HG02970 (cell line): ENCODE measurements around the gene TAF4.

Source experiments
- ATAC-seq: cut with Tn5 transposase; IDR thresholded peaks from one replicate; pipeline ENCODE4 v1.9.1; 2021; ENCODE audit warnings: mild to moderate bottlenecking, moderate library complexity, moderate number of reproducible peaks; ENCODE audit not compliant: unreplicated experiment, low FRiP score

Gene TAF4

GRCh38 chr20:62009869-62010445 is 55.7 kb downstream of the TAF4 start:
- no peak for ATAC-seq

GRCh38 chr20:62009322-62009721 is 56.4 kb downstream of the TAF4 start:
- ATAC-seq: no peak

DNA sequence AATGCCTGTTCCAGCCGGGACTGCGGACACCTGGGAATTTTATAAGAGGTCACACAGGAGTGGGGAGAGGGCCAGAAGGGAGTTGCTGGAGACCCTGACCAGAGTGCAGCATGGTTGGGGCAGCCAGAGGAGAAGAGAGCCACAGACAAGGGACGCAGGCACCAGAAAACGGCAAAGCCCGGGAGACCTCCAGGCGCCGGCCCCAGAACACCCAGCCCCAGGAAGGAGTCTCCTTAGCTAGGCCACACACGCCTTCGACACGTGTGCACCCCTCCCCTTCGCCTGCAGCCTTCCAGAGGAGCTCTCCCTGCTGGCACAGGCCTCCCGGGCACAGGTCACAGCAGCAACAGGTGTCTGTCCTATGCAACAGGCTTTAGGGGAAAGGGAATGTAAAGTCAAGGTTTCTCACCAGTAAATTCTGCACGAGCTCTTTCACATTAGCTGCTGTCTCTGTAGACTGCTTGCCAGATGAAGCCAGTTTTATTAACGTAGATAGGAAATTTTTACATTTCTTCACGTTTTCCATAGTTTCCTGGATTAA is 57.0 kb downstream of the TAF4 start:
- ATAC-seq: no peak

- ATAC-seq: no peak
Observed at GRCh38 chr20:62007127-62007647, 58.5 kb downstream of the TAF4 start.

DNA sequence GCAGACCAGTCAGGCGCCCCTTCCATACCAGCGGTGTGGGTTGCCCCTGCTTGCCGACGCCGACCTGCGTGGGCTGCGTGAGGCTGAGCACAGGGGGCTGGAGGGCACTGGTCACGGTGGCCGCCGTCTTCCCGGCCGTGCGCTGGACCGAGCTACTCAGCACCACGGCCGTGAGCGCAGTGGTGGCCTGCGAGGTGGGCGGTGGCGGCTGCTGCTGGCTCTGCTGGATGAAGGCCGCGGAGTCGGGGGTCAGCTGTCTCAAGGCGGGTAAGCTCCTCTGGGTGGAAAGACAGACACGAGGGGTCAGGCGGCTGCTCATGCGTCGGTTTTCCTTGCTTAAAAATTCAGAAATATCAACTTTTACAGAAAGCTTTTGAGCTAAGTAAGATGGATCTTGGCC is 59.2 kb downstream of the TAF4 start:
- ATAC-seq: no peak

DNA sequence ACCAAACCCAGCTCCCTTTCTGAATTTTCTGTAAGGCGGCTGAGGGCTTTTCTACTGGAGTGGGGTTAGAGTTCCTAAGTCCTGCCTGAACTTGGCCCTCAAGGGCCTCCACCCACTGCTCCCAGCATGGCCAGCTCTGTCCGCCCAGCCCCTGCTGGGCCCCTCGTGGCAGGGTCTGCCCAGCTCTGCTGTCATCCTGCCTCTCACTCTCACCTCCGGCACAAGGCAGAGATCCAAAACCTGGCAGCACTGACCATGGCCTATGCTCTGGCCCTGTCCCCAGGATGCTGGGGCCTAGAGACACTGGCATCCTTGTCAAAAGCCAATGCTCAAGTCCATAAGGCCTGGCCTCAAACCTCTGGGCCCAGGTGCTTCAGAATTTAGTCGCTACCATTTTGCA is 61.1 kb downstream of the TAF4 start:
- no peak for ATAC-seq

- ATAC-seq: no peak
Observed at GRCh38 chr20:62003567-62004405, 61.9 kb downstream of the TAF4 start.

DNA sequence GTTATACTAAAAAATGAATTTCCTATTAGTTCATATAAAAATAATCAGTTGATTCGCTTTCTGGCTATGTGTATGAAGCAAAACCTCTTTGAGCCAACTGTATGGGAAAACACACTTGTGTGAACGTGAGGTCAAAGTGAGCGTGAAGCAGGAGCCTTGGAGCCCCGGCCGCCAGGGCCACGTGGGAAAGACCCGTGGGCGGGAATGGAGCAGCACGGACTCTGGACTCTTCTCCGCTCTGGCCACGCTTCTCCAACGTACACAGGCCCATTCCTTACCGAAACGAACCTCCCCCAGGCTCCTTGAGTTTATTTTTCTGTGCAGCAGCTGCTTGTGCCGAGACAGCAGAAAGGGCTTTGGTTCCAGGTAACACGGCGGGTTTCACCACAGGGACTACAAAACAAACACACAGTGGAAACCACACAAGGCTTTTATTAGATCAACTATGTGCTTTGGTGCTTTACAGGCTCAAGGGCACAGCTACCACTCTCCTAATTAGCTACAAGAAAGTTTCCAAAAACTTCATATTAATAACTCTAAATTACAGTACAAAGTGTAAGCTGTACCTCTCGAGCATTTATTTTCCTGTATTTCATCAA is 62.7 kb downstream of the TAF4 start:
- no peak for ATAC-seq

GRCh38 chr20:62001178-62001715 is 64.4 kb downstream of the TAF4 start:
- ATAC-seq: no peak

DNA sequence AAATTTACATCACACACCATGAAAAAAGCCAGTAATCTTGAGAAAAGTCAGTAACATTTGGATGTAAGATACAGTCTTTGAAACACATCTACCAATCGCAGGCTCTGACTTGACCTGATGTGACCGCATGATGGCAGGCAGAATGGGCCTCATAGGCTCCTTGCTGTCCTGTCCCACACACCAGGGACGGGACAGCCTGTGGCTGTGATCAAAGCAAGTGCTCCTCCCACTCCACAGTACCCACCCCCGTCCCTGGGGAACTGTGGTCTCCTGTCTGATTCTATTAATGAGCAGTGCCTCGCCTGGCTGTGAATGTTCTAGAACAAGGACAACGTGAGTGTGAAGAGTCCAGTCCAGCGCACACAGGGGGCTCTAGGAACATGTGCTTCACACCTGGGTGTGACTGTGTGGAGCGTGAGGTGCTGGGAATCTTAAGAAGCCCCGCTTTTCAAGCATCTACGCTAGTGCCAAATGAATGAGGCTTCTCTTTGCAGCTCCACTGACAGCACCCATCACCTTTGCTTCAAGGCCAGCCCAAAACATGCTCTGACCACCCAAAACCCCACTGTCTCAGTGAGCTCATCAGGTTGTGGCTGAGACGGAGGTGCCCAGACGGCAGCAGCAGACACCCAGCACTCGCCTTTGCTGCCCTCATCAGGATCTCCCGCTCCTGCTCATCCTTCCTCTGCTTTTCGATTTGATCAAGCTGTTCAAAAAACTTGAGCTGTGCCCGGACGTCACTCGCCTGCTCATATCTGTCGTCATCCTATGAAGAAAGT is 67.1 kb downstream of the TAF4 start:
- ATAC-seq: no peak

DNA sequence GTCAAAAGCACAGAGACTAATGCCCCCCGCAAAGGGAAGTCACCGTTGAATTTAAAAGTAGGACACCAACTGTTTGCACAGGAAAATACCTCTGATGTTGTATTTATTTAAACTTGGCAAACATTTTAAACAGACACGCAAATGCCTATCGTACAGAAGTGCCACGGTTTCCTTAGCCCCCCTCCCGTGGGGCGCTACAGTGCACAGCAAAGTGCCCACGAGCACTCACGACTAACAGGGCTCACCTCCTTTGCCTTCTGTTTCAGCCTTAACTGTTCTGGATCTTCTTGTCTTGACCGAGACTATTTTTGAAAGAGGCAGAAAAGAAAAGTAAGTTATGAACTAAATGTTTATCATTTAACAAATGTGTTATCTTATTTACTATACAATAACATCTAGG is 67.8 kb downstream of the TAF4 start:
- ATAC-seq: no peak

DNA sequence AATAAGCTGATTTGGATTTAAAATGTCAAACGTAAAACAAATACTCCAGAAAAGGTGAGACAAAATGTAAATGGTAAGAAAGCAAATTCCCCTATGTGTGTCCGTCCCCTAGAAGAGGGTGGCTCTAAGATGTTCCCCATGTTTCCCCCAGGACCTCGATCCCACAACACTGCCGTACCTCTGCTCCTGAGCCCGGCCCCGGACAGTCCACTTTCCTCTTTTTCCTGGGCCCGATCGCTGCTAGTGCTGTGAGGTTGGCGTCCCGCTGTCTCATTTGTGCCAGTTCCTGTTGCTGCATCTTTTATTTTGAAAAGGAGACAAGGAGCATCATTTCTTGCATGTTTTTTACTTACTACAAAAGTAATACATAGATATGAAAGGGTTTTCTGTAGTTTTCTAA is 68.3 kb downstream of the TAF4 start:
- no peak for ATAC-seq

DNA sequence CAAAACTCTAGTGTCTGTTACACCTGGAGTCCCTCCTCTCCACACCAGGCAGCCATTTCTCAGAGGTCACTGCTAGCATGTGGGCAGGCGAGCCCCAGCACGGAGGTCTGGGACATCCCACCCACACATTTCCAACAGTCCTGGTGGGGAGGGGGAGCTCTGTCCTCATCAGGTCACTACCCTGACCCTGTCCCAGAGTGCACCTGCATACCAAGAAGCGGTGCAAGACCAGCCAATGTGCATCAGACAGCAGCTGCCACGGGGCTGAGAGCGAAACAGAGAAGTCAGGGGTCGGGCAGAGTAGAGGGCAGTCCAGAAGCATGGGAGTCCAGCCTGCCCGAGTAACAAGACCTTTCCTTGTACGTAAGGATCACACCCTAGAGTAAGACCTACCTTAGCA is 71.1 kb downstream of the TAF4 start:
- no peak for ATAC-seq

DNA sequence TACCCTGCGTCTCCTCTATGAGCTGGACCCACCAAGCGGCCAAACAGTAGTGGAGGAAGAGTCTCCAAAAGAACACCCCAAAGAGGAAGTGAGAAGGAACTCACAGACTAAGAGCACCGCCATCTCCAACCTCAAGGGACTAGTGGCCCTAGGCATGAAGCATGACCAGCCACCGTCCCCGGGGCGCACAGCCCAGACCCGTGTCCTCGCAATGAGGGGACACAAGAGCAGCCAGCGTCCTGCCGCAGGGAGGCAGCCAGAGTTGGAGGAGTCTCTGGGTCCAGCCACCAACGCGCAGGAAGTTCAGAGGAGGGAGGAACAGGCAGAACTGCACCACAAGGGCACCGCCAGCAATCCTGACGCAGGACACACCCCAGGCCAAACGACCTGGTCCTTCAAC is 72.6 kb downstream of the TAF4 start:
- ATAC-seq: no peak

DNA sequence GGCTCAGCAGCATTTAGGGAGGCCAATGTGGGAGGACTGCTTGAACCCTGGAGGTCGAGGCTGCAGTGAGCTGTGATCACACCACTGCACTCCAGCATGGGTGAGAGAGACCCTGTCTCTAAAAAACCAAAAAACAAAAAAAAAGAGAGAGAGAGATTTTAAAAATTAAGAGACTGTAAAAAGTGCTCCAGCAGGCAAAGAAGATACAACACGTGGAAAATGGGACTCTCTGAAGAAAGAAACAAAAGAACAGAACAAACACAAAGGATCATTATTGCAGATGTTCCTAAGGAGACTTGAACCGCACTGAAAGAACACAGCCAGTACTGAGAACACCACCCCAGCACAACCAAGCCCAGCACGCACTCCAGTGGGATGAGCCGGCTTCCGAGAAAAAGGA is 74.2 kb downstream of the TAF4 start:
- ATAC-seq: no peak

- ATAC-seq: no peak
Observed at GRCh38 chr20:61990484-61990883, 75.2 kb downstream of the TAF4 start.

DNA sequence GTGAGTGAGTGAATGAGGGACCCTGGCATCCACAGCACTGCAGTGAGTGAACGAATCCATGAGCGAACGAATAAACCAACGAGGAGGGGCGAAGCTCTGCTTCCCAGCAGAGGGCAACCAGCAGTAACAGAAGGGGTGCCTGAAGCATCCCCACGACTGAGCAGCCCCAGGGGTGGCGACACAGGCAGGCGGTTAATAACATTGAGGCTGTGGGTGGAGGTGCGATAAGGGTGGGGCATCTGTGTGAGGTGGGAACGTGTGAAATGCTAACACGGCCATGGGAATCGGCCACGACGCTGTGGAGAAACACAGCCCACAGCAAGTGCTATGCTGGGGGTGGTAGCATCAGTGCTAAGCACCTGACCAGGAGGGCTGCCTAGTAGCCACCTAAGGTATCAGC is 75.9 kb downstream of the TAF4 start:
- ATAC-seq: no peak

DNA sequence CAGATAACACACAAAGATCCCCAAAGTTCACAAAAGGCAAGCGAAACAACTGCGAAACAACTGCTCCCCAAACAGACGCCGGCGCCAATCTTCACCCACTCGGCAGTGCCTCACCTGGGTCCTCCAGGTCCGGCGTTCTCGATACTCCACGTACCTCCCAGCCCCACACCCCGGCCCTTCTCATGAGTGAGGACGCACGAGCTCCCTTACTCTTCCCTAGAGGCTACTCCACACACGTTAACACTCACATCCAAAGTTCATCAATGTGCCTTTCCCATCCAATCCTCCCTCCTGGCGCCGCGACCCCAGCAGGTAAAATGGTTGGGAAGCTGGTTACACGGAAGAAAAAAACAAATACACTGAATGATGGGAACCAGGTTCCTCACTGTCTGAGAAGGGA is 77.0 kb downstream of the TAF4 start:
- no peak for ATAC-seq

- ATAC-seq: no peak
Observed at GRCh38 chr20:61986762-61987321, 78.8 kb downstream of the TAF4 start.

DNA sequence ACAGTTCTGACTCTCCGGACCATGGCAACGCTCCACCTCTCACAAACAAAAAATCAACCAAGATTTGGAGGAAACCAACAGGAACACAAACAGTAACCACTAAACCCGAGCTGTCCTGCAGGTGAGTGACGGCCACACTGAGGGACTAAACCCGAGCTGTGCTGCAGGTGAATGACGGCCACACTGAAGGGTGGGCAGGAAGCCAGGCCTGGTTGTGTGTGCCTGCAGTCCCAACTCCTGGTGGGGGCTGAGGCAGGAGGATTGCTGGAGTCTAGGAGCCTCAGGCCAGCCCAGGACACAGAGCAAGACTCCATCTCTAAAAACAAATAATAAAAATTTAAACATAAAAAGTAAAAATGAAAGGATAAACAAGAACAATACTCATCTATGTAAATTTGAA is 80.6 kb downstream of the TAF4 start:
- ATAC-seq: no peak
